GM08714 (cell line): ENCODE measurements around the gene DNAAF5.

Source experiments
- H3K4me3 ChIP-seq: fragments of 200-500 bp; sonication (Bioruptor generic); 2 replicates; pipeline ENCODE4 v1.5.1; 2014; ENCODE audit warnings: mild to moderate bottlenecking, low read length, inconsistent platforms
- ZNF274 ChIP-seq: IDR thresholded peaks from 2 replicates; pipeline ENCODE4 v1.6.1; 2012; ENCODE audit warnings: mild to moderate bottlenecking, low read depth, low read length

Gene DNAAF5

GRCh38 chr7:757741-758163 lies 31.3 kb downstream of the DNAAF5 start:
- no peak for TF ChIP-seq ZNF274

GRCh38 chr7:759569-759968 lies 33.1 kb downstream of the DNAAF5 start:
- no peak overlapping the region for H3K4me3 ChIP-seq
- TF ChIP-seq ZNF274: no peak

More at GRCh38 chr7:757741-758163, 31.3 kb downstream of the DNAAF5 start:
- H3K4me3 ChIP-seq: no peak overlapping the region

- no peak for TF ChIP-seq ZNF274
- no peak overlapping the region for H3K4me3 ChIP-seq
These were observed 33.5 kb downstream of the DNAAF5 start for GRCh38 chr7:760006-760405.

- H3K4me3 ChIP-seq: no peak overlapping the region
- no peak for TF ChIP-seq ZNF274
These were observed 34.6 kb downstream of the DNAAF5 start for GRCh38 chr7:761101-761500.

GRCh38 chr7:761631-762030 lies 35.1 kb downstream of the DNAAF5 start:
- TF ChIP-seq ZNF274: no peak

GRCh38 chr7:762885-763284 lies 36.4 kb downstream of the DNAAF5 start:
- no peak overlapping the region for H3K4me3 ChIP-seq
- TF ChIP-seq ZNF274: no peak

More at GRCh38 chr7:761631-762030, 35.1 kb downstream of the DNAAF5 start:
- no peak overlapping the region for H3K4me3 ChIP-seq

- H3K4me3 ChIP-seq: no peak overlapping the region
- no peak for TF ChIP-seq ZNF274
These were observed 37.3 kb downstream of the DNAAF5 start for GRCh38 chr7:763762-764161.

- no peak overlapping the region for H3K4me3 ChIP-seq
- no peak for TF ChIP-seq ZNF274
These were observed 38.9 kb downstream of the DNAAF5 start for GRCh38 chr7:765383-765782.

GRCh38 chr7:767580-767940 lies 41.1 kb downstream of the DNAAF5 start:
- H3K4me3 ChIP-seq: no peak overlapping the region

GRCh38 chr7:767941-768731 lies 41.6 kb downstream of the DNAAF5 start:
- TF ChIP-seq ZNF274: no peak
- no peak overlapping the region for H3K4me3 ChIP-seq

More at GRCh38 chr7:767580-767940, 41.1 kb downstream of the DNAAF5 start:
- TF ChIP-seq ZNF274: no peak

- no peak for TF ChIP-seq ZNF274
These were observed 42.5 kb downstream of the DNAAF5 start for GRCh38 chr7:768881-769504.

GRCh38 chr7:770336-770735 lies 43.8 kb downstream of the DNAAF5 start:
- no peak for TF ChIP-seq ZNF274
- no peak overlapping the region for H3K4me3 ChIP-seq

More at GRCh38 chr7:768881-769504, 42.5 kb downstream of the DNAAF5 start:
- H3K4me3 ChIP-seq: no peak overlapping the region

GRCh38 chr7:770741-771166 lies 44.3 kb downstream of the DNAAF5 start:
- H3K4me3 ChIP-seq: no peak overlapping the region
- TF ChIP-seq ZNF274: no peak

GRCh38 chr7:771234-772004 lies 44.9 kb downstream of the DNAAF5 start:
- H3K4me3 ChIP-seq: no peak overlapping the region
- TF ChIP-seq ZNF274: no peak

- no peak for TF ChIP-seq ZNF274
- no peak overlapping the region for H3K4me3 ChIP-seq
These were observed 45.5 kb downstream of the DNAAF5 start for GRCh38 chr7:772005-772294.
